ENCODE results near the gene NR1I3. TPM values are rescaled to one million over a fixed set of nuclear protein-coding genes. Genes with fewer than 3 reads are reported as not detected.
"Not testable (repeated sequence)": the region's sequence is repeated elsewhere in the genome, so short reads cannot be mapped to it uniquely, and the experiment has no call there.

Gene NR1I3
- total RNA-seq, 1 donor from 2014 or later: not detected

DNA sequence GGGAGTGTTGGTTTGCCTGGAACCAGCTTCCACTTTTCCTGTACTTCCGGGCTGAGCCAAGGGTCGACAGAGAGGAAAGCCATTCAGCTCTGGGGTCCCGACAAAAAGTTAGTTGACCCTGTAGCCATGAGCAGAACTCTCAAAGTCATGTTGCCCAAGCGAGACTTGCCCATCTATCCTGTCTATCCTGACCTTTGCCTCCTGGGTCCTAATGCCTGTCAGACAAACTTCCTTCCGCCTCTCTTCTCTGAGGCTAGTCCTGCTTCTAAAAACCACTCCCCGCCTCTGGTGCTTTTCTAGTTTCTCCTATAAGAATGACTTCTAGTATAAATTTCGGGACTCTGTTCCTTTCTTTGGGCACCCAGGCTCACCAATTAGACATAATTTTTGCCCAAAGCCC lies 12.8 kb upstream of the NR1I3 start:
- no peak overlapping the region for H3K4me3 ChIP-seq (ENCODE audit: low read depth, low read length)
- no peak for DNase-seq (ENCODE audit: low read depth)
- TF ChIP-seq CTCF (conservative IDR thresholded peaks at IDR 0.05; ENCODE audit: low read depth, low read length): no peak

DNA sequence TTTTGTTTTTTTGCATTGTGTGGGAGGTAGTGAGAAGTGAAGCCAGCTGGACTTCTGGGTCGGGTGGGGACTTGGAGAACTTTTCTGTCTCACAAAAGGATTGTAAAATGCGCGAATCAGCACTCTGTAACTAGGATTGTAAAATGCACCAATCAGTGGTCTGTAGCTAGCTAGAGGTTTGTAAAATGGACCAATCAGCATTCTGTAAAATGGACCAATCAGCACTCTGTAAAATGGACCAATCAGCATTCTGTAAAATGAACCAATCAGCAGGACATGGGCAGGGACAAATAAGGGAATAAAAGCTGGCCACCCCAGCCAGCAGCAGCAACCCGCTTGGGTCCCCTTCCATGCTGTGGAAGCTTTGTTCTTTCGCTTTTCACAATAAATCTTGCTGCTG lies 12.1 kb upstream of the NR1I3 start:
- not testable (repeated sequence) for H3K4me3 ChIP-seq (ENCODE audit: low read depth, low read length); DNase-seq (ENCODE audit: low read depth)

GRCh38 chr1:161244888-161245287 lies 6.9 kb upstream of the NR1I3 start:
- no peak for DNase-seq (ENCODE audit: low read depth)
- no peak overlapping the region for H3K4me3 ChIP-seq (ENCODE audit: low read depth, low read length)
- no peak for TF ChIP-seq CTCF (conservative IDR thresholded peaks at IDR 0.05; ENCODE audit: low read depth, low read length)

GRCh38 chr1:161242313-161242712 lies 4.3 kb upstream of the NR1I3 start:
- no peak for DNase-seq (ENCODE audit: low read depth)
- no peak overlapping the region for H3K4me3 ChIP-seq (ENCODE audit: low read depth, low read length)
- TF ChIP-seq CTCF (conservative IDR thresholded peaks at IDR 0.05; ENCODE audit: low read depth, low read length): no peak

DNA sequence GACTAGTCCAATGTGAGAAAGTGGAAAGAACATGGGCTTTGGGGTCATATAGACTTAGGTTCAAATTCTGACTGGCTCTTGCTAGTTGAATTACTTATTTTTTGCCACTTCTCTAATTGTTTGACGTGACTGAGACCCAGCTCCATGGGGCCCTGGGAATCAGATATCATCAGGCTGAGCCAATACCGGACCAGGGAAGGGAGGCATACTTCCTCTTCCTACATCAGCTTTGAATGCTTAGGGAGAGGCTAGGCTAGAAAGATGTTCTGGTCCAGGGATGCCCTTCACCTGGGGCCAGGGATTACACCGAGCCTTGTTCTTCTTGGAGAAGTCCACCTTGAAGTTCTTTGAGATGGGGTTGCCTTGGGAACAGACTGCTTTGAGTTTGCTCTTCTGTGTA lies 3.7 kb upstream of the NR1I3 start:
- DNase-seq (ENCODE audit: low read depth): no peak
- TF ChIP-seq CTCF (conservative IDR thresholded peaks at IDR 0.05; ENCODE audit: low read depth, low read length): no peak
- H3K4me3 ChIP-seq (ENCODE audit: low read depth, low read length): no peak overlapping the region

DNA sequence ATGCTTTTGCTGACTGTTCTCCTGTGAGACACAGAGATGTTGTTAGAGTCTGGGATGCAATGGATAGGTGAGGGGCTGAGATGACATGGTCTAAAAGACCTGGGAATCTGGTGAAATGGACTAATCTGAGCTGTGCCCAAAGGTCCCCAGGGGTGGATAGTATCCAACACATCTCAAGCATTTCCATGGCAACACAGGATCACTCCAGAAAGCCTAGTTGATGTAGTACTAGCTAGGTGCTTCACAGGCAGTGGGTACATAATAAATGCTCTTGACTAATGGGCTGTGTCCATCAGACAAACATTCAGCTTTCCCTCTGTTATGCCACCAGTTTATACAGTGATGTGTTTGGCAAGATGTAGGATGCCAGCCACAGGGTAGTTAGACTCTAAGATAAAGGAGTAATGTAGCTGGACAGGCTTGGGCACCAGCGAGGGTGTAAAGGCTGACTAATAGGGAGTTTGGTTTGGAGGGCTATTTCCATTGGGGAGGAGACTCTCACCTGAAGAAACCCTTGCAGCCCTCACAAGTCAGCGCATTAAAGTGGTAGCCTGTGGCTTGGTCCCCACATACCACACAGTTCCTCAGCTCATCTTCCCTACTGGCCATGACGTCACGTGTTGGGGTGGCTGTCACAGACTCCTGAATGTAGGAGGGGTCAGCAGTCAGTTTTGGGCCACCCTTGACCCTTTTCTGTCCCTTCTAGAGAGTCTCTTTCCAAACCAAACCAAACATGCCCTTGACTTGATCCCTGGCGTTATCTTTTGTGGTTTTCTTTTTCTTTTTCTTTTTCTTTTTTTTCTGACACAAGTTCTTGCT lies 1.8 kb downstream of the NR1I3 start:
- DNase-seq (ENCODE audit: low read depth): no peak
- no peak overlapping the region for H3K4me3 ChIP-seq (ENCODE audit: low read depth, low read length)
- TF ChIP-seq CTCF (conservative IDR thresholded peaks at IDR 0.05; ENCODE audit: low read depth, low read length): no peak

- TF ChIP-seq CTCF (conservative IDR thresholded peaks at IDR 0.05; ENCODE audit: low read depth, low read length): no peak
- DNase-seq (ENCODE audit: low read depth): no peak
- no peak overlapping the region for H3K4me3 ChIP-seq (ENCODE audit: low read depth, low read length)
Observed at GRCh38 chr1:161233102-161233501, 4.9 kb downstream of the NR1I3 start.

Data from epithelial cell of proximal tubule (primary cell).